ENCODE results near the gene PAN3.

Gene PAN3

GRCh38 chr13:28229522-28230411 is 91.4 kb downstream of the PAN3 start:
- DNase-seq, result no peak

- no peak for DNase-seq
Measured at GRCh38 chr13:28231642-28232041, 93.3 kb downstream of the PAN3 start.

- no peak for DNase-seq
Measured at GRCh38 chr13:28237944-28238343, 99.6 kb downstream of the PAN3 start.

- no peak for DNase-seq
Measured at GRCh38 chr13:28239374-28239773, 101.0 kb downstream of the PAN3 start.

GRCh38 chr13:28245465-28245864 is 107.1 kb downstream of the PAN3 start:
- no peak for DNase-seq

- DNase-seq, result no peak
Measured at GRCh38 chr13:28246891-28247290, 108.5 kb downstream of the PAN3 start.

GRCh38 chr13:28248080-28248479 is 109.7 kb downstream of the PAN3 start:
- no peak for DNase-seq

GRCh38 chr13:28250542-28250941 is 112.2 kb downstream of the PAN3 start:
- DNase-seq, result no peak

GRCh38 chr13:28251466-28251865 is 113.1 kb downstream of the PAN3 start:
- DNase-seq, result no peak

- no peak for DNase-seq
Measured at GRCh38 chr13:28252547-28252946, 114.2 kb downstream of the PAN3 start.

GRCh38 chr13:28257305-28257704 is 119.0 kb downstream of the PAN3 start:
- DNase-seq, result no peak

- no peak for DNase-seq
Measured at GRCh38 chr13:28258417-28258816, 120.1 kb downstream of the PAN3 start.

- DNase-seq, result no peak
Measured at GRCh38 chr13:28267497-28267896, 129.2 kb downstream of the PAN3 start.

GRCh38 chr13:28268800-28269223 is 130.5 kb downstream of the PAN3 start:
- DNase-seq, result no peak

- no peak for DNase-seq
Measured at GRCh38 chr13:28271056-28271840, 132.9 kb downstream of the PAN3 start.

- no peak for DNase-seq
Measured at GRCh38 chr13:28273919-28274318, 135.6 kb downstream of the PAN3 start.

- no peak for DNase-seq
Measured at GRCh38 chr13:28282451-28282850, 144.1 kb downstream of the PAN3 start.

GRCh38 chr13:28283600-28283999 is 145.3 kb downstream of the PAN3 start:
- DNase-seq, result no peak

- no peak for DNase-seq
Measured at GRCh38 chr13:28286263-28286662, 147.9 kb downstream of the PAN3 start.

- no peak for DNase-seq
Measured at GRCh38 chr13:28297341-28297740, 159.0 kb downstream of the PAN3 start.

GRCh38 chr13:28299916-28300315 is 161.6 kb downstream of the PAN3 start:
- DNase-seq, result no peak

GRCh38 chr13:28301839-28302238 is 163.5 kb downstream of the PAN3 start:
- no peak for DNase-seq

- DNase-seq, result no peak
Measured at GRCh38 chr13:28306325-28306724, 168.0 kb downstream of the PAN3 start.

GRCh38 chr13:28313579-28313978 is 175.2 kb downstream of the PAN3 start:
- no peak for DNase-seq

Data from stimulated activated CD4-positive, alpha-beta T cell treated with anti-CD3 and anti-CD28 coated beads, Interleukin-12 subunit alpha, Interleukin-12 subunit beta, amount 100 ng/mL, for 4 hours (primary cell).